Fibroblast of lung (primary cell): Measurements from ENCODE around the gene ACOXL.

Source experiments
- CTCF ChIP-seq, 2 donors: IDR thresholded peaks in 1 of 2; conservative IDR thresholded peaks in 1 of 2; 1 replicate in 1 of 2; 2 replicates in 1 of 2; pipeline ENCODE4 v1.5.1; 2011 to 2012; ENCODE audit warnings: low read length in 2 of 2, control low read depth in 1 of 2, inconsistent platforms in 1 of 2, low read depth in 1 of 2, mild to moderate bottlenecking in 1 of 2
- EZH2 ChIP-seq: IDR thresholded peaks from 2 replicates; pipeline ENCODE4 v1.5.1; 2012; ENCODE audit warnings: low read length, control low read depth, mild to moderate bottlenecking; ENCODE audit errors: missing control alignments

- no peak for TF ChIP-seq CTCF (conservative IDR thresholded peaks at IDR 0.05 in 1 of 2, IDR thresholded peaks at IDR 0.05 in 1 of 2; ENCODE audit: low read depth in 1 of 2, low read length in 2 of 2)
- no peak for TF ChIP-seq EZH2
Observed at GRCh38 chr2:111017909-111018308, 285.5 kb downstream of the ACOXL start.
